ENCODE results near the gene ADRA1B.
"Not testable (repeated sequence)": the region's sequence is repeated elsewhere in the genome, so short reads cannot be mapped to it uniquely, and the experiment has no call there.

Gene ADRA1B

DNA sequence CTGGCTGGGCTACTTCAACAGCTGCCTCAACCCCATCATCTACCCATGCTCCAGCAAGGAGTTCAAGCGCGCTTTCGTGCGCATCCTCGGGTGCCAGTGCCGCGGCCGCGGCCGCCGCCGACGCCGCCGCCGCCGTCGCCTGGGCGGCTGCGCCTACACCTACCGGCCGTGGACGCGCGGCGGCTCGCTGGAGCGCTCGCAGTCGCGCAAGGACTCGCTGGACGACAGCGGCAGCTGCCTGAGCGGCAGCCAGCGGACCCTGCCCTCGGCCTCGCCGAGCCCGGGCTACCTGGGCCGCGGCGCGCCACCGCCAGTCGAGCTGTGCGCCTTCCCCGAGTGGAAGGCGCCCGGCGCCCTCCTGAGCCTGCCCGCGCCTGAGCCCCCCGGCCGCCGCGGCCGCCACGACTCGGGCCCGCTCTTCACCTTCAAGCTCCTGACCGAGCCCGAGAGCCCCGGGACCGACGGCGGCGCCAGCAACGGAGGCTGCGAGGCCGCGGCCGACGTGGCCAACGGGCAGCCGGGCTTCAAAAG lies 55.7 kb downstream of the ADRA1B start:
- no peak for DNase-seq

GRCh38 chr5:159972538-159973362 lies 56.5 kb downstream of the ADRA1B start:
- DNase-seq, result no peak

DNA sequence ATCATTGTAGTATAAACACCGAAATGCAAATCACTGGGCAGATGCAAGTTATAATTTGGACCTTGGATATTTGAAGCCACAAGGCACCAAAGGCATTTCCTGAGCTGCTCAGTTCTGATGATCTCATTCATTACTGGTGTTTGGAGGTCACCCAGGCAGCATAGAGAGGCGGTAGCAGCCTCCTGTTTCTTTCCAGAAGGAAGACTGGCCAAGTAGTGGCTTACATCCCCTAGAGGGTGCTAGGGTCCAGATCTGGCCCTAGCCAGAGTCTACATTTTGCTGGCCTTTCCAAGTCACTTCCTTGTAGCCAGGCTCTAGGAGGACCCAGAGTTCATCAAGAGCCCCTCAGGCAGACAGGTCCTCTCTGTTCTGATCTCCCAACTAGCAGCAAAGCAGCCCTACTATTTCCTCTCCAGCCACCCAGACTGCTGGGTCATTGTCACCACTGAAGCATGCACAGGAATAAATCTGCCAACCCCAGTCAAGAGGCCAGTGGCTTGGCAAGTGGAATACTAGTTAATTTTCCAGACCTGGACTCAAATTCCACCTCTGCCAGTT lies 59.3 kb downstream of the ADRA1B start:
- DNase-seq, result no peak

GRCh38 chr5:159976921-159977320 lies 60.6 kb downstream of the ADRA1B start:
- DNase-seq, result no peak

- DNase-seq, result no peak
Measured at GRCh38 chr5:159978358-159978757, 62.1 kb downstream of the ADRA1B start.

- DNase-seq, result no peak
Measured at GRCh38 chr5:159982421-159983173, 66.3 kb downstream of the ADRA1B start.

DNA sequence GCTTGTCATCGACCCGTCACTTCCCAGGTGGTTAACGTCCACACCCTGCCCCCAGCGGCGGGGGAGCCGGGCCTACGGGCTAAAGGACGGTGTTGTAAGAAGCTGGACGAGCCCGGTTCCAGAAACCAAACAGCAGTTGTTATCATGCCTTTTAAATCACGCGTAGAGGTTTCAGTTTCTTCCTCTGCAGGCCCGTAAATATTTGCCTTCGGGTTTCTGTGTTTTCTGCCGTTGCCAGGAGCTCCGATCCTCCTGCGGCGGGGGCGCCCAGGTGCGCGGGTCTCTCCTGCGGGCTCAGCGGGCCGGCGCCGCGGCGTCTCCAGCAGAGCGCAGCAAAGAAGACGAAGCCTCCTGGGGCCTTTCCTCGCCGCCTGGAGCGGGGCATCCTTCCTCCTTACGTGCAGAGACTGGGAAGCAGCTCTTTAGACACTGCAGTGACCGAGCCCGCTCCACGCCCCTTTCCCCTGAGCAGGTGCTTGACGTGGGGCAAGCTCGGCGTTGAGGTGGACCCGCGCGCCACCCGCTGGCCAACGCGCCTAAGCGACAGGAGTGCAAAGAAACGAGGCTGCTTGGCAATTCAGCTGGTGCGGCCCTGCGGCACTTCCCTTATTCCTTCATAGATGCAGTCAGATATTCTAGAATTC lies 70.9 kb downstream of the ADRA1B start:
- DNase-seq, result peak; percentile 68

- no peak for DNase-seq
Measured at GRCh38 chr5:159990506-159990905, 74.2 kb downstream of the ADRA1B start.

DNA sequence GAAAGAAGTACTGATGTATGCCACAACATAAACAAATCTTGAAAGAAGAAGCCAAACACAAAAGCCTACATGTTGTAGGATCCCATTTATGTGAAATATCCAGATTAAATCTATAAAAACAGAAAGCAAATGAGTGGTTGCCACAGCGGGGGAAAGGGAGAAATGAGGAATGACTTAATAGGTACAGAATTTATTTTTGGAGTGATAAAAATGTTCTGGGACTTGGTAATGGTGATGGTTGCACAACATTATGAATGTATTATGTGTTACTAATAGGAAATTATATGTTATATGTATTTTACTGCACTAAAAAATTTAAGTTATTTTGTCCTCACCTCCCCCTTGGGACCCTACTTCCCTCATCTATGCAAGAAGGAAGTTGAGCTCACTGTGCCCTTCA lies 76.3 kb downstream of the ADRA1B start:
- DNase-seq, result no peak

DNA sequence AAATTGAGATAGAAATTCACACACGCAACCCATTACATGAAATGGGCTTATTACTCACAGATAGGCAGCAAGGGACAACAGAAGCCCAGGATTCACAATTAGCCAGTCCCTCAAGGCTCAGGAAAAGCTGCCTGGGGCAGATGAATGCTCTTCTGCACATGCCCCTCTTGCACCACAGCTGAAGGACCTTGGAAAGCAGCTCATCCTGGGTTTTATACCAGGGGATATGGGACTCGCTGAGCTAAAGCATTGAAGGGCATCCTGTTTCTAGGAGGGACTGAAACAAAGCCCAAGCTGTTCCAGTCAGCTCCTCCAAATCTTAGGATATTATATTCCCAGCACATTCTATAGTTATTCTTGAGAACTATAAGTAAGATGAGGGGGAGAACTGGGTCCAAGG lies 76.9 kb downstream of the ADRA1B start:
- no peak for DNase-seq

DNA sequence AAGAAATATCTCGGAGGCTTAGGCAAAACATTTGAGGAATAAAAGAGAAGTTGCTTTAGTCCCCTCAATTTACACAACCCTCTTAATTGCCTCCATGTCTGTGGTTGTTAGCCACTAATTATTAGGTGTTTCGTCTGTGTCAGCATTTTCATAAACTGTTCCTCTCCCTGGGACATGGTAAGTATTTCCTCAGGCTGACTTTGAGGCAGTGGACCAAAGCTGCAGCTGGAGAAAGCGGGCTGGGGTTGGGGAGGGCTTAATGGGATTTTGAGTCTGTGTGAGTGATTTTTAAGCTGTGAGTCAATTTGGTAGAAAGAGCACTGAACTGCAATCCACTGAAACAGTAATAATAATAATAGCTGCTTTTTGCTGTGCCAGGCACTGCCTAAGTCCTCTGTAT lies 79.6 kb downstream of the ADRA1B start:
- DNase-seq, result no peak

- no peak for DNase-seq
Measured at GRCh38 chr5:160001457-160001856, 85.2 kb downstream of the ADRA1B start.

DNA sequence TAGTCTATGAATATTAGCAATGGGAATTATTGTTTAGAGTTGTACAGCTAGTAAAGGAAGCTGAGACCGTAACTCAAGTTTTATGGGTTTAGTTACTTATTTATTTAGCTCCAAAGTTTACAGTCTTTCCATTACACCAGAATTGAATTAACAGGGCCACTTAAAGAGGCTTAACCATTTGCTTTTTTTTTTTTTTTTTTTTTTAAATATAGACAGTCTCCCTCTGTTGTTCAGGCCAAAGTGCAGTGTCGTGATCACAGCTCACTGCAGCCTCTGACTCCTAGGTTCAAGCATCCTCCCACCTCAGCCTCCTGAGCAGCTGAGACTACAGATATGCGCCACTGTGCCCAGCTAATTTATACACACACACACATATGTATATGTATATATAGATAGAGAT lies 91.2 kb downstream of the ADRA1B start:
- no peak for DNase-seq

- not testable (repeated sequence) for DNase-seq
Measured at GRCh38 chr5:160008529-160008876, 92.2 kb downstream of the ADRA1B start.

GRCh38 chr5:160008877-160009590 lies 92.8 kb downstream of the ADRA1B start, which contains the start of gene TTC1:
TTC1 (plus strand) TSS chr5:160009139; CDS start chr5:160010529, 1,390 bp downstream.
- DNase-seq, result peak; percentile 89

DNA sequence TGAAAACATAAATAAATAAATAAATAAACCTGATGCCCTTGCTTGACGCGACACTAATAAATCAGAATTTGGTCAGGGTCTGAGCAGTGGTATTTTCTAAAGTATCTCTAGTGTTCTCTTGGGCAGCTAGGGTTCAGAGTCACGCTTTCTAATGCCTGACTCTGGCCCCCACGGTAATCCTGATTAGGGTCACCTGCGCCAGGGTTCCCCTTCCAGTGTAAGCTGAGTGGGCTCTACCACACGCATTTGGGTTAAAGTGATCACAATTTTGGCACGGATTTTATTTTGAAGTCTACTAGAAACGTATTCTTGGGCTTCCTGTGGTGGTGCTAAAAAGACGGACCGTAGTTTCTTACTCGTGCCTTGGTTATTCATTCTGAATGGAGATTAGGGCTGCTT lies 93.3 kb downstream of the ADRA1B start:
- DNase-seq, result no peak

DNA sequence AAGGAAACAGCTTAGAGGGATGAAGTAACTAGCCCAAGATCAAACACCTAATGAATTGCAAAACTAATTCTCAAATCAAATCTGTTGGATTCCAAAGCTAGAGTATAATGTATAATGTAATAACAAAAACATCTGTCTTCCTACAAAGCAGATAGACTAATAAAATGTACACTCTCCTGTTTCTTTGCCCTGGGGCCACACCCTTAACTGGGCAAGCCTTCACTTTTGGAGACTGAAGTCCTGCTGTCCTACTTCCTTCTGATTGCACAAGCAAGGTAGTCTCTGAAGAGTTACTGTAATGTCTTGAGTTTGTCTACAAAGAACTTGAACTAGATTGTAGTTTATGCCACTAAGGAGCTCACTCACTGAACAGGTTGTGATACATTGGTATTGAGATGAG lies 95.2 kb downstream of the ADRA1B start:
- DNase-seq, result no peak

DNA sequence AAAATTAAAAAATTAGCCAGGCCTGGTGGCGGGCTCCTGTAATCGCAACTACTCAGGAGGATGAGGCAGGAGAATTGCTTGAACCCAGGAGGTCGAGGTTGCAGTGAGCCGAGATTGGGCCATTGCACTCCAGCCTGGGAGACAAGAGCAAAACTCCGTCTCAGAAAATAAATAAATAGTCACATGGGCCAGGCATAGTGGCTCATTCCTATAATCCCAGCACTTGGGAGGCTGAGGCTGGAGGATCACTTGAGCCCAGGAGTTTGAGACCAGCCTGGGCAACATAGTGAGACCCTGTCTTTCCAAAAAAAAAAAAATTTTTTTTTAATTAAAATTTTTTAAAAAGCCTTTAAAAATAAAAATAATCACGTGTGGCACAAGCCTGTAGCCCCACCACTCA lies 97.9 kb downstream of the ADRA1B start:
- not testable (repeated sequence) for DNase-seq

GRCh38 chr5:160018945-160019625 lies 102.8 kb downstream of the ADRA1B start:
- no peak for DNase-seq

- DNase-seq, result no peak
Measured at GRCh38 chr5:160020266-160020770, 104.0 kb downstream of the ADRA1B start.

- no peak for DNase-seq
Measured at GRCh38 chr5:160020964-160021363, 104.7 kb downstream of the ADRA1B start.

Data from activated gamma-delta T cell treated with Interleukin-2 at 50 U/mL for 16 hours (primary cell).